Stomach (tissue), 4 donors: ENCODE measurements around the gene STK32A.

Experiments used
- CTCF ChIP-seq, 7 experiments: fragments of 450-650 bp in 4 of 7; fragments of 200-600 bp in 3 of 7; sonication (generic) in 3 of 7; IDR thresholded peaks; one replicate each; pipeline ENCODE4 v1.5.1; 2016 to 2019; ENCODE audit warnings: antibody characterized with exemption in 7 of 7, control low read depth in 2 of 7, mild to moderate bottlenecking in 1 of 7
- POLR2A ChIP-seq, 4 donors: fragments of 450-650 bp; IDR thresholded peaks; one replicate each; pipeline ENCODE4 v1.6.1; 2016; ENCODE audit warnings: antibody characterized with exemption in 4 of 4, control low read depth in 2 of 4, mild to moderate bottlenecking in 1 of 4, moderate library complexity in 1 of 4
- POLR2AphosphoS5 ChIP-seq, 3 donors: sonication (generic); formaldehyde crosslinking; IDR thresholded peaks; one replicate each; pipeline ENCODE4 v1.6.1; 2016; ENCODE audit warnings: antibody characterized with exemption in 3 of 3

- TF ChIP-seq CTCF (IDR thresholded peaks at IDR 0.05) (no peak), POLR2AphosphoS5 (IDR thresholded peaks at IDR 0.05) (no peak), POLR2A (IDR thresholded peaks at IDR 0.05) (no peak)
These were observed 146.7 kb downstream of the STK32A start for GRCh38 chr5:147381555-147381954.
